NCI-H2196 (cell line): ENCODE measurements around the gene ADAMTS17.
"Not testable (repeated sequence)": the region's sequence is repeated elsewhere in the genome, so short reads cannot be mapped to it uniquely, and the experiment has no call there.

ENCODE experiments used
- DNase-seq: peaks from one replicate; lab custom pipeline; 2025; ENCODE audit not compliant: unreplicated experiment; lab: John Stamatoyannopoulos, UW

ADAMTS17 gene

DNA sequence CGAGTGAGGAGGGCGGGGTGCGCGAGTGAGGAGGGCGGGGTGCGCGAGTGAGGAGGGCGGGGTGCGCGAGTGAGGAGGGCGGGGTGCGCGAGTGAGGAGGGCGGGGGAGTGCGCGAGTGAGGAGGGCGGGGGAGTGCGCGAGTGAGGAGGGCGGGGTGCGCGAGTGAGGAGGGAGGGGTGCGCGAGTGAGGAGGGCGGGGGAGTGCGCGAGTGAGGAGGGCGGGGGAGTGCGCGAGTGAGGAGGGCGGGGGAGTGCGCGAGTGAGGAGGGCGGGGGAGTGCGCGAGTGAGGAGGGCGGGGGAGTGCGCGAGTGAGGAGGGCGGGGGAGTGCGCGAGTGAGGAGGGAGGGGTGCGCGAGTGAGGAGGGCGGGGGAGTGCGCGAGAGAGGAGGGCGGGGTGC lies 415.2 kb downstream of the ADAMTS17 start:
- not testable (repeated sequence) for DNase-seq

DNA sequence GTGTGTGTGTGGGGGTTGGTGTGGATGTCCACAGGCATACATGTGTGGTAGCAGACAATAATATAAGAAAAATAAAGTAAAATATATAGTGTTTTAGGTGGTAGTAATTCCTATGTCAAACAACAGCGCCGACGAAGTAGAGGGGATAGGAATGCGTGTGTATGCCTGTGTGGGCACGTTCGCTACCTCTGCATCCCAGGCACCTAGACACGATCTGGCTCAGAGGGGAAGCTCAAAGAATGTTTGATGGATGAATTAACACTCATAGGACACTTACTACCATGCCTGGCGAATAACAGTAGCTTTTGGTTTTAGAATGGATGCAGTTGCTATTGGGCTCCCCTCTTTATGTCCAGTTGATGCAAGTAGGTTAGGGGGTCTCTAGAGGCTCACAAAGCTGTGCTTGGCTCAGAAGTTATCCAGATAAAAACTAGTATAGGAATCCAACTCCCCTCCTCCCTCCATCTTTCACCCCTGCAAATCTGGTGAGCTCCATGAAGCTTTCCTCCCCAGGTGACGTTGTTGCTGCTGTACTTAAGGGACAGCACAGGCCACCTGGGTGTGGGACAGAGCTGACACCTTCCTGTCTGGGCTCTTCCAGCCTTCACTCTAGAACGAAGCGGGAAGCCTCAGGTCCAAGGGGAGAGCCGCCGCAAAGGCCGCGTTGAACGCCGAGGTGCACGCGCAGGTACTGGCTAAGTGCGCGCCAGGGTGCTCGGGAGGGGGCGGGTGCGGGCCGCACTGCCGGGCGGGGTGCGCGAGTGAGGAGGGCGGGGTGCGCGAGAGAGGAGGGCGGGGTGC lies 415.9 kb downstream of the ADAMTS17 start:
- DNase-seq: no peak

DNA sequence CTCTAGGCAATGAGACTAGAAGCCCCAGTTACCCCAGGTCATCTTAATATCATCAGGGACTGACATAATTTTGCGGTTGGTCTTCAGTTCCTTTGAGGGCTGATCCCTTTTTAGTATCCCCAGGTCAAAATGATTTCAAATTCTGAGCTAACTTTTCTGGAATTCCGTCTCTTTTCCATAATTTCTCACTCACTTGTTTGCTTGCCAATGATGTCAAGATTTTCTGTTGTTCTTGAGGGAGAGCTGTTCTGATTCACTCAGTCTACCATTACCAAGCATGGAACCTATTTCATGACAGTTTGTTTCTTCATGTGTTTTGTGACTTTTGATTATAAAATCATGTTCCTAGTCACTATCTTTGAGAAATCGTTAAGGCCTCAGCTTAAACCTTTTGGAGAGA lies 418.1 kb downstream of the ADAMTS17 start:
- DNase-seq: no peak
